Breast epithelium (tissue), 4 donors: ENCODE data around the gene CEND1. TPM values are rescaled to one million over a fixed set of nuclear protein-coding genes. Genes with fewer than 3 reads are reported as not detected.

Experiments
- DNase-seq, 2 donors: peaks; one replicate each; pipeline ENCODE4 v3.0.0-alpha.2; 2019; ENCODE audit warnings: low spot score in 2 of 2
- H3K27ac ChIP-seq, 2 donors: fragments of 200-600 bp; sonication (generic) in 1 of 2; one replicate each; pipeline ENCODE4 v1.5.1; 2016 to 2019; ENCODE audit warnings: mild to moderate bottlenecking in 1 of 2
- H3K27me3 ChIP-seq, 2 donors: fragments of 200-600 bp; sonication (generic) in 1 of 2; one replicate each; pipeline versions ENCODE4 v1.5.1 to v1.6.0; 2017 to 2019; ENCODE audit warnings: control low read depth in 1 of 2, mild to moderate bottlenecking in 1 of 2
- H3K36me3 ChIP-seq: fragments of 200-600 bp; one replicate; pipeline ENCODE4 v1.5.1; 2019
- H3K4me1 ChIP-seq, 2 donors: fragments of 200-600 bp; sonication (generic); one replicate each; pipeline ENCODE4 v1.5.1; 2016 to 2019; ENCODE audit warnings: control low read depth in 1 of 2
- H3K4me3 ChIP-seq, 3 donors: fragments of 200-600 bp; sonication (generic); 1 replicate in 2 of 3; 2 replicates in 1 of 3; pipeline ENCODE4 v1.5.1; 2016 to 2019; ENCODE audit warnings: mild to moderate bottlenecking in 3 of 3, moderate library complexity in 2 of 3
- H3K9me3 ChIP-seq, 2 donors: fragments of 200-600 bp; sonication (generic) in 1 of 2; one replicate each; pipeline ENCODE4 v1.5.1; 2016 to 2019; ENCODE audit warnings: control low read depth in 1 of 2
- POLR2A ChIP-seq: fragments of 450-650 bp; IDR thresholded peaks from one replicate; pipeline ENCODE4 v1.6.1; 2016; ENCODE audit warnings: antibody characterized with exemption, mild to moderate bottlenecking, moderate library complexity
- POLR2AphosphoS5 ChIP-seq, 3 donors: sonication (generic); formaldehyde crosslinking; IDR thresholded peaks; one replicate each; pipeline ENCODE4 v1.6.1; 2017; ENCODE audit warnings: antibody characterized with exemption in 3 of 3
- intact Hi-C: fragments of 100-400 bp; cut with DNase I; formaldehyde crosslinking; loops from one replicate; pipeline ENCODE4 v1.15.1; 2023; ENCODE audit warnings: low total_unique reads
- total RNA-seq, 3 donors: library from RNA; depleted of rRNA; stranded (reverse); fragments of >200 nt; gene quantifications; one replicate each; pipeline ENCODE4 v1.1.0, GENCODE V29; 2016
- TF ChIP-seq, protein P1 (sequence below), 3 donors: fragments of 450-650 bp; IDR thresholded peaks; one replicate each; pipeline ENCODE4 v1.5.1; 2016 to 2017; ENCODE audit warnings: antibody characterized with exemption in 3 of 3, mild to moderate bottlenecking in 3 of 3, moderate library complexity in 3 of 3

Gene CEND1
- total RNA-seq, 3 donors from 2014 or later = not detected

- intact Hi-C loops = no loop called here
- Histone ChIP-seq H3K4me3 (no peak overlapping the region), H3K27ac (peak overlapping the region; percentile 33 to 50), H3K36me3 (peaks cover 9% of the 10 kb centered on the region), H3K9me3 (no peaks in the 10 kb centered on the region), H3K4me1 (peaks cover 23 to 50% of the 10 kb centered on the region in 2 donors), H3K27me3 (no peaks in the 10 kb centered on the region)
- TF ChIP-seq POLR2AphosphoS5 (IDR thresholded peaks at IDR 0.05) (no peak), POLR2A (no peak)
- TF ChIP-seq, protein P1, sequence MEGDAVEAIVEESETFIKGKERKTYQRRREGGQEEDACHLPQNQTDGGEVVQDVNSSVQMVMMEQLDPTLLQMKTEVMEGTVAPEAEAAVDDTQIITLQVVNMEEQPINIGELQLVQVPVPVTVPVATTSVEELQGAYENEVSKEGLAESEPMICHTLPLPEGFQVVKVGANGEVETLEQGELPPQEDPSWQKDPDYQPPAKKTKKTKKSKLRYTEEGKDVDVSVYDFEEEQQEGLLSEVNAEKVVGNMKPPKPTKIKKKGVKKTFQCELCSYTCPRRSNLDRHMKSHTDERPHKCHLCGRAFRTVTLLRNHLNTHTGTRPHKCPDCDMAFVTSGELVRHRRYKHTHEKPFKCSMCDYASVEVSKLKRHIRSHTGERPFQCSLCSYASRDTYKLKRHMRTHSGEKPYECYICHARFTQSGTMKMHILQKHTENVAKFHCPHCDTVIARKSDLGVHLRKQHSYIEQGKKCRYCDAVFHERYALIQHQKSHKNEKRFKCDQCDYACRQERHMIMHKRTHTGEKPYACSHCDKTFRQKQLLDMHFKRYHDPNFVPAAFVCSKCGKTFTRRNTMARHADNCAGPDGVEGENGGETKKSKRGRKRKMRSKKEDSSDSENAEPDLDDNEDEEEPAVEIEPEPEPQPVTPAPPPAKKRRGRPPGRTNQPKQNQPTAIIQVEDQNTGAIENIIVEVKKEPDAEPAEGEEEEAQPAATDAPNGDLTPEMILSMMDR (IDR thresholded peaks at IDR 0.05) = no peak
- no peak for DNase-seq
Measured at GRCh38 chr11:823441-824291, 33.8 kb upstream of the CEND1 start.

GRCh38 chr11:821512-822371 is 31.9 kb upstream of the CEND1 start:
- TF ChIP-seq POLR2A = no peak
- no peak for TF ChIP-seq POLR2AphosphoS5 (IDR thresholded peaks at IDR 0.05)
- TF ChIP-seq, protein P1 (IDR thresholded peaks at IDR 0.05) = no peak
- peak overlapping the region; percentile 82 to 100 (median 94) for H3K4me3 ChIP-seq
- peaks cover 9% of the 10 kb centered on the region for H3K36me3 ChIP-seq
- H3K27ac ChIP-seq = peak overlapping the region; percentile 98 to 100
- H3K4me1 ChIP-seq = peaks cover 12 to 38% of the 10 kb centered on the region in 2 donors
- H3K27me3 ChIP-seq = no peaks in the 10 kb centered on the region
- no peak for DNase-seq
- intact Hi-C loops = no loop called here
- no peaks in the 10 kb centered on the region for H3K9me3 ChIP-seq

DNA sequence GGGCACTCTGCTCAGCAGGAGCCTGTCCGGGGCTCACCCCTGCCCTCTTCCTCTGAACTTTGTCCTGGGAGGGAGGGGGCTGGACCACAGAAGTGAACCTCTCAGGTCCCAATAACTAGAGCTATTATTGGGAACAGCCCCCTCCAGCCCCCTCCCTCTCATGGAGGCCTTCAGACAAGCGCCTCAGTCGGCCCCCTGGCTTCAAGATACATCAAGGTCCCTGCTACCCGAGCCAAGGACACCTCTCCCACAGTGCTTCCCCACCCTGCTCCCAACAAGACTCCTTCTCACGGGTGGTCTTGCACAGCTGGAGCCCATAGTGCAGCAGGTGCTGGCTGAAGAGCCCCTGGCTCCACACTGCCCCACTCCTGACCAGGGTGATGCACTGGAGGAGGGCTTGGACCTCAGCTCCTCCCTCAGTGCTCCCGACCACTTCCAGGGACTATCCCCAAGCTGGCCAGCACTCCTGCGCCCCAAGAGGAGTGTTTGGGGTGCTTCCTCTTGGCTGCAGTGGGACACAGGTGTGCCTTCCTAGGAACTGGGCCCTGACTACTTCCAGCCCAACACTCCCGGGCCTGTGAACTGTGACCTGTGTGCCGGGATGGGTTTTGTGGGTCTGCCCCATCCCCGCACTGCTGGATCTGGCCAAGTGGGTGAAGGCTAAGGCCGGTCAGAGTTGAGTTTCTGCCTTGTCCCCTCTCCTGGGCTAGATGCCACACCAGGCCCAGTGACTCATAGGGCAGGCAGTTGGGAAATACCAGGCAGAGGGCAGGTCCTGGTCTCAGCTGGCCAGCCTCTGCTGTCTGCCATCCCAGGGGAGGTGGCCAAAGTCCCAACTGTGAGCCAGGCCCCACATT is 31.0 kb upstream of the CEND1 start:
- Histone ChIP-seq H3K4me1 (peaks cover 12 to 38% of the 10 kb centered on the region in 2 donors), H3K9me3 (no peaks in the 10 kb centered on the region), H3K27ac (peak overlapping the region; percentile 98 to 100), H3K4me3 (peak overlapping the region; percentile 82 to 100 (median 94)), H3K36me3 (peaks cover 9% of the 10 kb centered on the region), H3K27me3 (no peaks in the 10 kb centered on the region)
- intact Hi-C loops = no loop called here
- TF ChIP-seq, protein P1 (IDR thresholded peaks at IDR 0.05) = peak in 1 of 3 donors; percentile 11
- TF ChIP-seq POLR2AphosphoS5 (IDR thresholded peaks at IDR 0.05) (peak in 2 of 3 donors; percentile 30 to 87), POLR2A (no peak)
- peak; percentile 85 to 87 for DNase-seq

DNA sequence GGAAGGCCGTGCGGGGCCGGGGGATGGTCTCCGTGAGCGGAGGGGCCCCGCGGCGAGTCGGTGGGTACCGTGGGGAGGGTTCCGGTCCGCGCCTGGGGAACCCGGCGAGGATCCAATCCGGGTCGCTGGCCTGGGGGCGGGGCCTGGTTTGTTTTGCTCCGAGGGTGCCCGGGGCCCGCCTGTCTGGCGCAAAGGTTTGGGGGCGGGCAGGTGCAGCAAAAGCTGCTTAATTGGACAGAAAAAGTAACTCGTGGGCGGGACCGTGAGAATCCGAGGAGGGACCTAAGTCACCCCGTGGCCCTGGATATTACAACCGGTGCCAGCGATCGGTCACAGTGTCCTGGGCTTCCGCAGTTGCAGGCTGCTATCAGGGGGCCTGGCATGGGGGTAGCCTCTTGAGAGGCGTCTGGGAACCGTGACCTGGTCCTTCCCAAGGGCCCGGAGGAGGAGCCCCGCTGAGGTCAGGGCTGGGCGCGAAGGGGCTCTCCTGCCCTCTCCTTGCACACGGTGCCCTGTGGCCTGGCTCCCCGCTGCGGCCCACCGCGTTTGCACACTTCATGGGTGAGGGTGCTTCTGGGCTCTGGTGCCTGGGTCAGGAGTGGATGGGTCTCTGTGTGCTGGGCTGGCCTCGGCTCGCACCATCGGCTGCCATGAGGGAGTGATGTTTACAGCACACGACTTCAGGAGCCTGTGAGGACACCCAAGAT is 30.2 kb upstream of the CEND1 start:
- TF ChIP-seq, protein P1 (IDR thresholded peaks at IDR 0.05) = no peak
- TF ChIP-seq POLR2A (no peak), POLR2AphosphoS5 (IDR thresholded peaks at IDR 0.05) (no peak)
- Histone ChIP-seq H3K9me3 (no peaks in the 10 kb centered on the region), H3K4me1 (peaks cover 12 to 32% of the 10 kb centered on the region in 2 donors), H3K27ac (peak overlapping the region; percentile 98 to 100), H3K4me3 (peak overlapping the region; percentile 82 to 100 (median 94)), H3K36me3 (peaks cover 9% of the 10 kb centered on the region), H3K27me3 (no peaks in the 10 kb centered on the region)
- peak; percentile 87 to 91 for DNase-seq
- intact Hi-C loops = no loop called here
